ENCODE results near the gene SDC3.
A peak's percentile ranks its signal among the peaks of the same experiment; 100 is the strongest.

Gene SDC3

DNA sequence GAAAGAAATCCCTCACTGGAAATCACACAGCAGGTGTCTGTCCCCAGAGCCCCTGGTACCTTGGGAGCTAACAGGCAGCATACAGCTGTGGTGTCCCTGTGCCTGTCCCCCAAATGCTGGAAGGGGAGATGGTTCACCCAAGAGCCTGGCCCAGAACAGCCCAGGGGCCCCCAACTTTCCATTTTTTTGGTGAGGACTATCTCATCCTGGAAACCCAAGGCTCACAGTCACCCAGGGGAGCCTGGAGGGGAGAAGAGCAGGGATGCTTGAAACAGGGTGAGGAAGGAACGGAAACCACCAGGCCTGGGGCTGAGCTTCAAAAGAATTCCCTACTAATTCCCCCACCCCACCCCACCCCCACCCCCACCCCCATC, 3.6 kb downstream of the SDC3 start:
- DNase-seq: no peak

- DNase-seq: no peak
These were observed 4.2 kb downstream of the SDC3 start for GRCh38 chr1:30904191-30904961.

DNA sequence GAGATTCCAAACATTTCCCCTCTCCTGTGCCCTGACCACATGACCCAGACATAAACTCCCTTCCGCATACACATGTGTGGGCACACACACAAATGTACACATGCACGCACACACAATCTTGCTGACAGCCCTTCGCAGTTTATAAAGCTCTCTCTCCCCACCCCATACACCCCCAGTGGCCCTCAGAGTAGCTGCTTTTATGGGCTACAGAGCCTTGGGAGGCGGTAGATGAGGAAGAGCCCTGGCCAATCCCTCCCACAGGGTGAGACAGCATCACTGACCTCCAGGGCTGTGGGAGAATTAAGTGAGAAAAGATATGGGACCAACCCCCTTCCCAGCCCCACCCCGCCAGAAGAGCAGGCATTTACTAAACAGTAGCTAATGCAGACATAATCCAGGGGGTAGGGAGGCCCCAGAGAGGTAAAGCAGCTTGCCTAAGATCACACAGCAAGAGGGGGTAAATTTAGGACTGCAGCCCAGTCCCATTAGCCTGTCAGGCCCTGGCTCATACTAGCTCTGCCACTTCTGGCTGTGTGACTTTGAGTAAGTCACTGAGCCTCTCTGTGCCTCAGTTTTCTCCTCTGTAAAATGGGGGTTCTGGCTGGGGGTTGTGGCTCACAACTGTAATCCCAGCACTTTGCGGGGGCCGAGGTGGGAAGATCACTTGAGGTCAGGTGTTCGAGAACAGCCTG, 5.1 kb downstream of the SDC3 start:
- DNase-seq: no peak

GRCh38 chr1:30902593-30903290, 5.8 kb downstream of the SDC3 start:
- DNase-seq: no peak

- DNase-seq: no peak
These were observed 6.6 kb downstream of the SDC3 start for GRCh38 chr1:30901798-30902581.

GRCh38 chr1:30900931-30901560, 7.5 kb downstream of the SDC3 start:
- no peak for DNase-seq

- DNase-seq: no peak
These were observed 8.1 kb downstream of the SDC3 start for GRCh38 chr1:30900486-30900885.

DNA sequence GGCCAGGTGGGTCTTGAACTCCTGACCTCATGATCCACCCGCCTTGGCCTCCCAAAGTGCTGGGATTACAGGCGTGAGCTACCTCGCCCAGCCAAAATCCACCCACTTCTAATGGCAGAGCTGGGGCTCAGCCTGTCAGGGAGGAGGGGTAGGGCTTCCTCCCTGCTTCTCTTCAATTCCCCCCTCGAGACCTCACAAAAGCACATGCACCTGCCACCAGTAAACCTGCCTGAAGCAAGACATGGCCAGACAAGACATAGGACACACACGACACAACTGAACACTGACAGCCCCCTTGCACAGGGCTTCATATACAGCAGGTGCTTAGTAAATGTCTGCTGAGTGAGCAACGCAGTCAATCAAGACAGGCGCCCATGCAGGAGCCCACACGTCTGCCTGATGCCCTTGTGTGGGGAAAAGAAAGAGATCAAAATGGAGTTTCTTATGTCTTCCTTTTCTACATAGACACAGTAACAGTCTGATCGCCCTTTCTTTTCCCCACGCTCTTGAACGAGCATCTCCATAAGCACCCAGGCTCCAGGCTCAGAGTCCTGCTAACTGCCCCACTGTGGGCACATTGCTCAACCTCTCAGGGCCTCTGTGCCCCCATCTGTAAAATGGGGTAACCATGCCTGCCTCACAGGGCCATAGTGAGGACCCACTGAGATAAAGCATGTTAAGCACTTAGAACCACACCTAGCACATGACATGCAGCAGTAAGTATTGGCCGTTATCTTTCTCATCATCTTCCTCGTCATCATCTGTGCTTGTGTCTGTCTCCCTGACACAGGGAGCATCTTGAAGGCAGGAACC, 8.8 kb downstream of the SDC3 start:
- no peak for DNase-seq

- DNase-seq: no peak
These were observed 10.3 kb downstream of the SDC3 start for GRCh38 chr1:30898031-30898815.

- no peak for DNase-seq
These were observed 11.7 kb downstream of the SDC3 start for GRCh38 chr1:30896905-30897304.

GRCh38 chr1:30895944-30896660, 12.5 kb downstream of the SDC3 start:
- DNase-seq: peak; percentile 58

GRCh38 chr1:30895382-30895943, 13.1 kb downstream of the SDC3 start:
- DNase-seq: no peak

GRCh38 chr1:30894508-30894973, 14.0 kb downstream of the SDC3 start:
- no peak for DNase-seq

- DNase-seq: no peak
These were observed 14.6 kb downstream of the SDC3 start for GRCh38 chr1:30893776-30894507.

- no peak for DNase-seq
These were observed 15.9 kb downstream of the SDC3 start for GRCh38 chr1:30892671-30893073.

DNA sequence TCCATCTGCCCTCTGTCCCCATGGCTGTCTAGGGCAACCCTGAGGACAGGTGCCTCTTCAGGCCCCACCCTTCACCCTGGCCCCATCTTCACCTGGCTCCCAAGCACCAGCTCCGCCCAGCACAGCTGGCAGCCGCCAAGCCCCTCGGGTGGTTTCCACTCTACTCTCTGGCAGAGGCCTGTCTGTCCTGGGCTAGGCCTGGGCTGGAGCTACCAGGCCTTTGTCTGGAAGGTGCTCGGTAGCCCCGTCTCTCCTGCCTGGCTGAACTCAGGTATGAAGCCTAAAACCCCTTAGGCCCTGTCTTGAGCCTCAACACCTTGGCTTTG, 17.4 kb downstream of the SDC3 start:
- no peak for DNase-seq

GRCh38 chr1:30890502-30891226, 17.9 kb downstream of the SDC3 start:
- no peak for DNase-seq

- DNase-seq: peak; percentile 75
These were observed 19.0 kb downstream of the SDC3 start for GRCh38 chr1:30889511-30889910.
